GM18520 (cell line): ENCODE measurements around the gene CANT1.

Source experiments
- ATAC-seq: cut with Tn5 transposase; IDR thresholded peaks from one replicate; pipeline ENCODE4 v1.9.1; 2021; ENCODE audit not compliant: unreplicated experiment

Gene CANT1

GRCh38 chr17:79009397-79010303 lies at the start of gene CANT1:
TSS of gene CANT1 (minus strand) at chr17:79009764. CDS start at chr17:78997622, 12,142 bp downstream.
- ATAC-seq = peak; percentile 87

GRCh38 chr17:79057737-79058385 lies 48.3 kb upstream of the CANT1 start:
- ATAC-seq = no peak

GRCh38 chr17:79055197-79055596 lies 45.6 kb upstream of the CANT1 start:
- ATAC-seq = no peak

GRCh38 chr17:79054200-79054960 lies 44.8 kb upstream of the CANT1 start:
- no peak for ATAC-seq

GRCh38 chr17:79053251-79053925 lies 43.8 kb upstream of the CANT1 start:
- ATAC-seq = no peak

- ATAC-seq = no peak
These were observed 42.6 kb upstream of the CANT1 start for GRCh38 chr17:79052131-79052530.

GRCh38 chr17:79051306-79051705 lies 41.7 kb upstream of the CANT1 start:
- ATAC-seq = no peak

- no peak for ATAC-seq
These were observed 41.0 kb upstream of the CANT1 start for GRCh38 chr17:79050551-79050950.

- ATAC-seq = no peak
These were observed 40.3 kb upstream of the CANT1 start for GRCh38 chr17:79049821-79050220.

GRCh38 chr17:79048826-79049755 lies 39.5 kb upstream of the CANT1 start:
- ATAC-seq = no peak

GRCh38 chr17:79047923-79048825 lies 38.6 kb upstream of the CANT1 start:
- no peak for ATAC-seq

GRCh38 chr17:79047291-79047920 lies 37.8 kb upstream of the CANT1 start:
- no peak for ATAC-seq

GRCh38 chr17:79046916-79047280 lies 37.3 kb upstream of the CANT1 start:
- ATAC-seq = no peak

- ATAC-seq = no peak
These were observed 36.8 kb upstream of the CANT1 start for GRCh38 chr17:79046197-79046915.

GRCh38 chr17:79045842-79046196 lies 36.3 kb upstream of the CANT1 start:
- ATAC-seq = no peak

- no peak for ATAC-seq
These were observed 35.6 kb upstream of the CANT1 start for GRCh38 chr17:79045001-79045729.

GRCh38 chr17:79044462-79044861 lies 34.9 kb upstream of the CANT1 start:
- no peak for ATAC-seq
